HEK293 (cell line): ENCODE data around the gene ALG5.

Source experiments
- CTCF ChIP-seq: fragments of 450-650 bp; formaldehyde crosslinking; IDR thresholded peaks from 2 replicates; pipeline ENCODE4 v1.5.1; 2016; ENCODE audit warnings: missing biosample characterization, missing genetic modification characterization
- ZBTB49 ChIP-seq: fragments of 450-650 bp; formaldehyde crosslinking; IDR thresholded peaks from 2 replicates; pipeline ENCODE4 v1.5.1; 2016; ENCODE audit warnings: missing biosample characterization, missing genetic modification characterization, low read depth
- ZNF274 ChIP-seq, 2 experiments: fragments of 200-500 bp in 1 of 2; fragments of 450-650 bp in 1 of 2; sonication (Bioruptor generic) in 1 of 2; formaldehyde crosslinking in 1 of 2; IDR thresholded peaks; 2 replicates each; pipeline versions ENCODE4 v1.5.1 to v1.6.1; 2014 to 2016; ENCODE audit warnings: borderline replicate concordance in 1 of 2, inconsistent platforms in 1 of 2, low read length in 1 of 2, missing biosample characterization in 1 of 2, missing genetic modification characterization in 1 of 2

GRCh38 chr13:36959456-36960116 lies 39.6 kb downstream of the ALG5 start:
- TF ChIP-seq CTCF: no peak
- TF ChIP-seq ZBTB49 (tag by site-specific recombination): no peak
- no peak for TF ChIP-seq ZNF274 (IDR thresholded peaks at IDR 0.05; ENCODE audit: low read length)
- TF ChIP-seq ZNF274 (tag by site-specific recombination; IDR thresholded peaks at IDR 0.05; ENCODE audit: borderline replicate concordance): no peak
